H9 (cell line): ENCODE measurements around the gene KSR1. TPM values are rescaled to one million over a fixed set of nuclear protein-coding genes. Genes with fewer than 3 reads are reported as not detected.

Experiments used
- DNase-seq: peaks from one replicate; pipeline ENCODE4 v3.0.0-alpha.2; 2017
- H2AFZ ChIP-seq: one replicate; pipeline ENCODE4 v1.6.1; 2013; ENCODE audit warnings: mild to moderate bottlenecking, low read length, control low read depth, moderate library complexity
- H2AK5ac ChIP-seq: 2 replicates; pipeline ENCODE4 v1.6.1; 2013; ENCODE audit warnings: low read length, control low read depth, mixed read lengths; ENCODE audit not compliant: insufficient read length
- H2BK120ac ChIP-seq: one replicate; pipeline ENCODE4 v1.6.1; 2013; ENCODE audit warnings: low read depth, mild to moderate bottlenecking, low read length, control low read depth, inconsistent platforms; ENCODE audit not compliant: poor library complexity, severe bottlenecking
- H2BK12ac ChIP-seq: 2 replicates; pipeline ENCODE4 v1.6.1; 2013; ENCODE audit warnings: low read length, control low read depth, mixed read lengths, low read depth; ENCODE audit not compliant: insufficient read length
- H2BK15ac ChIP-seq: 2 replicates; pipeline ENCODE4 v1.6.1; 2013; ENCODE audit warnings: low read depth, low read length, control low read depth
- H2BK20ac ChIP-seq: one replicate; pipeline ENCODE4 v1.6.1; 2013; ENCODE audit warnings: low read depth, mild to moderate bottlenecking, low read length, control low read depth, inconsistent platforms; ENCODE audit not compliant: poor library complexity, severe bottlenecking
- H2BK5ac ChIP-seq: 2 replicates; pipeline ENCODE4 v1.6.1; 2013; ENCODE audit warnings: low read length, control low read depth, mixed read lengths; ENCODE audit not compliant: insufficient read length
- H3K14ac ChIP-seq: 2 replicates; pipeline ENCODE4 v1.6.1; 2013; ENCODE audit warnings: low read length, control low read depth; ENCODE audit not compliant: insufficient read depth
- H3K18ac ChIP-seq: 2 replicates; pipeline ENCODE4 v1.6.1; 2013; ENCODE audit warnings: low read depth, mild to moderate bottlenecking, mixed read lengths, low read length, control low read depth; ENCODE audit not compliant: insufficient read length
- H3K23ac ChIP-seq: 2 replicates; pipeline ENCODE4 v1.6.1; 2013; ENCODE audit warnings: low read length, control low read depth, mixed read lengths, low read depth; ENCODE audit not compliant: insufficient read length
- H3K23me2 ChIP-seq: 2 replicates; pipeline ENCODE4 v1.6.1; 2013; ENCODE audit warnings: low read depth, mild to moderate bottlenecking, mixed read lengths, low read length, control low read depth; ENCODE audit not compliant: insufficient read length, poor library complexity, severe bottlenecking
- H3K27ac ChIP-seq: 2 replicates; pipeline ENCODE4 v1.5.1; 2013; ENCODE audit warnings: low read length, control low read depth, mixed read lengths, low read depth; ENCODE audit not compliant: insufficient read length
- H3K27me3 ChIP-seq: 2 replicates; pipeline ENCODE4 v1.6.1; 2013; ENCODE audit warnings: low read length, control low read depth, inconsistent platforms; ENCODE audit not compliant: insufficient read depth
- H3K4ac ChIP-seq: 2 replicates; pipeline ENCODE4 v1.6.1; 2013; ENCODE audit warnings: low read depth, mild to moderate bottlenecking, control low read depth, inconsistent platforms, low read length, moderate library complexity
- H3K4me1 ChIP-seq: 2 replicates; pipeline ENCODE4 v1.6.1; 2013; ENCODE audit warnings: low read length, control low read depth, inconsistent platforms; ENCODE audit not compliant: insufficient read depth
- H3K4me2 ChIP-seq: 2 replicates; pipeline ENCODE4 v1.6.1; 2013; ENCODE audit warnings: low read length, control low read depth, mixed read lengths; ENCODE audit not compliant: insufficient read length, insufficient read depth
- H3K56ac ChIP-seq: 2 replicates; pipeline ENCODE4 v1.6.1; 2013; ENCODE audit warnings: low read depth, mild to moderate bottlenecking, mixed read lengths, low read length, control low read depth; ENCODE audit not compliant: insufficient read length
- H3K79me1 ChIP-seq: 2 replicates; pipeline ENCODE4 v1.6.1; 2013; ENCODE audit warnings: low read depth, mild to moderate bottlenecking, moderate library complexity, low read length, control low read depth, inconsistent platforms; ENCODE audit not compliant: insufficient read depth, poor library complexity, severe bottlenecking
- H3K79me2 ChIP-seq: 2 replicates; pipeline ENCODE4 v1.6.1; 2013; ENCODE audit warnings: low read length, control low read depth, inconsistent platforms; ENCODE audit not compliant: insufficient read depth
- H3K9ac ChIP-seq: 2 replicates; pipeline ENCODE4 v1.6.1; 2013; ENCODE audit warnings: low read length, control low read depth, mixed read lengths; ENCODE audit not compliant: insufficient read length; ENCODE audit errors: extremely low read depth
- H3K9me3 ChIP-seq: one replicate; pipeline ENCODE4 v1.6.1; 2013; ENCODE audit warnings: low read depth, low read length, inconsistent platforms; ENCODE audit not compliant: control insufficient read depth
- H3T11ph ChIP-seq: one replicate; pipeline ENCODE4 v1.6.1; 2013; ENCODE audit warnings: mild to moderate bottlenecking, low read length, control low read depth, inconsistent platforms
- H4K20me1 ChIP-seq: one replicate; pipeline ENCODE4 v1.6.1; 2013; ENCODE audit not compliant: control insufficient read depth, insufficient read length, insufficient read depth
- H4K5ac ChIP-seq: 2 replicates; pipeline ENCODE4 v1.6.1; 2013; ENCODE audit warnings: low read depth, mild to moderate bottlenecking, mixed read lengths, low read length, control low read depth; ENCODE audit not compliant: insufficient read length
- H4K8ac ChIP-seq: replicated peaks from 2 replicates; pipeline ENCODE4 v1.6.1; 2013; ENCODE audit warnings: low read length, control low read depth, mixed read lengths, low read depth; ENCODE audit not compliant: insufficient read length
- H4K91ac ChIP-seq: 2 replicates; pipeline ENCODE4 v1.6.1; 2013; ENCODE audit warnings: low read depth, mild to moderate bottlenecking, moderate library complexity, mixed read lengths, low read length, control low read depth; ENCODE audit not compliant: insufficient read length
- H3K27ac Mint-ChIP-seq, 3 experiments: 2 replicates in 2 of 3; 3 replicates in 1 of 3; pipeline ENCODE4 v1.8.0; 2020 to 2021; ENCODE audit warnings: mixed read lengths in 3 of 3, mild to moderate bottlenecking in 1 of 3, moderate library complexity in 1 of 3
- H3K27me3 Mint-ChIP-seq: 2 replicates; pipeline ENCODE4 v1.8.0; 2021; ENCODE audit warnings: low read depth, mild to moderate bottlenecking, moderate library complexity, mixed read lengths
- H3K36me3 Mint-ChIP-seq, 3 experiments: 2 replicates in 2 of 3; 3 replicates in 1 of 3; pipeline ENCODE4 v1.8.0; 2020 to 2021; ENCODE audit warnings: low read depth in 3 of 3, mixed read lengths in 3 of 3; ENCODE audit not compliant: insufficient read depth in 1 of 3
- H3K4me1 Mint-ChIP-seq, 2 experiments: 2 replicates each; pipeline ENCODE4 v1.8.0; 2020; ENCODE audit warnings: mixed read lengths in 2 of 2
- H3K4me3 Mint-ChIP-seq, 2 experiments: 2 replicates in 1 of 2; 3 replicates in 1 of 2; pipeline ENCODE4 v1.8.0; 2020 to 2021; ENCODE audit warnings: mild to moderate bottlenecking in 2 of 2, mixed read lengths in 2 of 2, moderate library complexity in 1 of 2
- H3K9me3 Mint-ChIP-seq, 2 experiments: 2 replicates in 1 of 2; 3 replicates in 1 of 2; pipeline ENCODE4 v1.8.0; 2020; ENCODE audit warnings: mild to moderate bottlenecking in 2 of 2, mixed read lengths in 2 of 2, moderate library complexity in 1 of 2
- CTCF ChIP-seq: fragments of 200-600 bp; sonication (generic); conservative IDR thresholded peaks from 3 replicates; pipeline ENCODE4 v1.8.0; 2021; ENCODE audit warnings: antibody characterized with exemption, mild to moderate bottlenecking
- WGBS: extraction: QIAGEN DNeasy Blood & Tissue Kit; methylation state at CpG from one replicate; pipeline ENCODE4 v1.1.7; 2013; ENCODE audit warnings: missing lambda C conversion rate, low lambda C conversion rate, mixed read lengths; ENCODE audit not compliant: insufficient read length; ENCODE audit errors: extremely low coverage; 5-methylcytosine and 5-hydroxymethylcytosine counted together
- total RNA-seq: library from RNA; stranded (reverse); gene quantifications from 2 replicates; pipeline ENCODE4 v1.2.1, GENCODE V29; 2021

KSR1 gene
- total RNA-seq, 1 experiment from 2014 or later, result 44.9 TPM

GRCh38 chr17:27544350-27545131, 88.3 kb downstream of the KSR1 start:
- Histone ChIP-seq H2BK5ac (no peak overlapping the region), H2BK15ac (no peak overlapping the region), H3K4me1 (no peaks in the 10 kb centered on the region; the same call in 1 of the 2 replicates), H2BK20ac (no peak overlapping the region), H2AK5ac (no peak overlapping the region), H3K18ac (no peak overlapping the region), H2BK120ac (no peak overlapping the region), H3K23me2 (no peaks in the 10 kb centered on the region), H3K27ac (no peak overlapping the region), H3K9ac (no peak overlapping the region), H4K20me1 (no peaks in the 10 kb centered on the region), H4K5ac (no peak overlapping the region), H3T11ph (no peak overlapping the region), H3K79me2 (peaks cover 6% of the 10 kb centered on the region; the same call in 1 of the 2 replicates), H3K56ac (no peak overlapping the region), H2BK12ac (no peak overlapping the region), H2AFZ (no peak overlapping the region), H3K14ac (no peak overlapping the region), H3K4me2 (no peak overlapping the region), H3K27me3 (no peaks in the 10 kb centered on the region), H3K23ac (no peak overlapping the region), H3K9me3 (no peaks in the 10 kb centered on the region), H4K8ac (no peak overlapping the region), H3K79me1 (no peaks in the 10 kb centered on the region), H4K91ac (no peak overlapping the region), H3K4ac (no peak overlapping the region)
- H3K9me3 Mint-ChIP-seq, result no peaks in the 10 kb centered on the region
- no CpG with 5 or more reads among the region's 10 CpGs for WGBS
- H3K4me3 Mint-ChIP-seq, result no peak overlapping the region
- H3K36me3 Mint-ChIP-seq, result no peaks in the 10 kb centered on the region
- DNase-seq, result no peak
- no peak for TF ChIP-seq CTCF
- H3K27me3 Mint-ChIP-seq, result no peaks in the 10 kb centered on the region
- peaks cover 20 to 25% of the 10 kb centered on the region in 2 experiments for H3K4me1 Mint-ChIP-seq
- H3K27ac Mint-ChIP-seq, result 0 out of 7 replicates have a peak overlapping the region, but pooled peaks of 1 of the 3 experiments have one; percentile 40
